ENCODE results near the gene POLR2I. TPM values are rescaled to one million over a fixed set of nuclear protein-coding genes. Genes with fewer than 3 reads are reported as not detected.

POLR2I gene
- total and polyA plus RNA-seq, 4 experiments from 2014 or later = 52.4 to 163 (median 100) TPM

DNA sequence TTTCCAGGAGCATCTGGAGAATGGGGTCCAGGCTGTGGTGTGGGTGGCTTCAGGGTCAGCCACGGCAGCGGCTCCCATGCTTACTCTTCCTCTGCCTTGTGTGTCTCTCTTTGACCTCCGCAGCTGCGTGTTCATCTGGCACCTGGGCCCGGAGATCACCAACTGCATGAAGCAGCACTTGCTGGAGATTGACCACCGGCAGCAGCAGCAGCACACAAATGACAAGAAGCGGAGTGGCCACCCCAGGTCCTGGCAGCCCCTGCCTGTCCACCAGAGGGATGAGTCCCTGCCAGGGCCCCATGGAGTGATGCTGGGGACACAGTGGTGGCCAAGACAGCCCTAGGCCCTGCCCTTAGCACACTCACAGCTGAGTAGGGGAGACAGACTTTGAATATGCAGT, 22.1 kb downstream of the POLR2I start:
- no peak overlapping the region for H3K27ac Mint-ChIP-seq
- no peaks in the 10 kb centered on the region for H3K27me3 Mint-ChIP-seq
- DNase-seq = no peak
- H3K36me3 Mint-ChIP-seq = no peaks in the 10 kb centered on the region
- H3K27me3 ChIP-seq (ENCODE audit: insufficient read depth, low read length) = no peaks in the 10 kb centered on the region
- H3K9me3 Mint-ChIP-seq = no peaks in the 10 kb centered on the region
- H3K9me3 ChIP-seq (ENCODE audit: control insufficient read depth in 1 of 2, low read length in 2 of 2) = no peaks in the 10 kb centered on the region
- H3K4me3 ChIP-seq (ENCODE audit: low read length in 2 of 2) = no peak overlapping the region
- H3K4me3 Mint-ChIP-seq = no peak overlapping the region
- H3K27ac ChIP-seq (ENCODE audit: low read depth, low read length) = no peak overlapping the region
- ChIA-PET POLR2A (ENCODE audit: partially characterized antibody) (no interaction called here), CTCF (ENCODE audit: partially characterized antibody) (no interaction called here)
- H3K4me1 Mint-ChIP-seq = peaks cover 0 to 14% (median 5%) of the 10 kb centered on the region in 4 donors
- no peaks in the 10 kb centered on the region for H3K36me3 ChIP-seq (ENCODE audit: insufficient read depth, low read length)
- peaks cover 3% of the 10 kb centered on the region for H3K4me1 ChIP-seq (ENCODE audit: insufficient read depth, low read length)
- intact Hi-C loops (cut with micrococcal nuclease) = no loop called here

DNA sequence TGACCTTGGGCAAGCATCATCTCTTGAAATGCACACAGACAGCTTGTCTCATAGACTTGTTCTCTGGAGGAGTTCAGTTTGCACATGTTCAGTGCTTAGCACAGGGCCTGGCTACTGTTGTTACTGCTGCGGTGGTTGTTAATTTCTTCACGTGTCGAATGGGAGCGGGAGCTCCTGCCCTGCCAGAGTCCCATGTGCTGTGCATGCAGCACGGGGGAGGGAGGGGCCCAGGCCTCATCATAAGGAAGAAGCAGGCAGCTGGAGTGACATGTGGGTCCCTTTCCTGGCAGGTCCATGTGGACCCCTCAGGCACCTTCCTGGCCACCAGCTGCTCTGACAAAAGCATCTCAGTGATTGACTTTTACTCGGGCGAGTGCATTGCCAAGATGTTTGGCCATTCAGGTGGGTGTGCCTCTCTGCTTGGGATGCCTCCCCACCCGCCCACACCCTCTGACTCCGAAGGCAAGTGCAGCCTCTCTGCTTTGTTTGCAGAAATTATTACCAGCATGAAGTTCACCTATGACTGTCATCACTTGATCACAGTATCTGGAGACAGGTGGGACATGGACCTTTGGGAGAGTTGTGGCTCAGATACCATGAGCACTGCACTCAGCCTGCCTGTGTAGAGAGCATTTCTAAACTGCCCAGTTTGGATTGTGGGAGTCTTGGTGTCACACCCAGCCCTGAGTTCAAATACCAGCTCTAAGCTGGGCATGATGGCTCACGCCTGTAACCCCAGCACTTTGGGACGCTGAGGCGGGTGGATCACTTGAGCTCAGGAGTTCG, 23.6 kb downstream of the POLR2I start:
- Mint-ChIP-seq H3K27me3 (no peaks in the 10 kb centered on the region), H3K9me3 (no peaks in the 10 kb centered on the region), H3K27ac (no peak overlapping the region), H3K36me3 (no peaks in the 10 kb centered on the region), H3K4me3 (no peak overlapping the region), H3K4me1 (peaks cover 0 to 14% (median 5%) of the 10 kb centered on the region in 4 donors)
- Histone ChIP-seq H3K27ac (ENCODE audit: low read depth, low read length) (no peak overlapping the region), H3K27me3 (ENCODE audit: insufficient read depth, low read length) (no peaks in the 10 kb centered on the region), H3K4me3 (ENCODE audit: low read length in 2 of 2) (no peak overlapping the region), H3K4me1 (ENCODE audit: insufficient read depth, low read length) (peaks cover 3% of the 10 kb centered on the region), H3K9me3 (ENCODE audit: control insufficient read depth in 1 of 2, low read length in 2 of 2) (no peaks in the 10 kb centered on the region), H3K36me3 (ENCODE audit: insufficient read depth, low read length) (no peaks in the 10 kb centered on the region)
- CTCF ChIA-PET (ENCODE audit: partially characterized antibody) = no interaction called here
- no peak for DNase-seq
- POLR2A ChIA-PET (ENCODE audit: partially characterized antibody) = no interaction called here
- intact Hi-C loops (cut with micrococcal nuclease) = no loop called here

DNA sequence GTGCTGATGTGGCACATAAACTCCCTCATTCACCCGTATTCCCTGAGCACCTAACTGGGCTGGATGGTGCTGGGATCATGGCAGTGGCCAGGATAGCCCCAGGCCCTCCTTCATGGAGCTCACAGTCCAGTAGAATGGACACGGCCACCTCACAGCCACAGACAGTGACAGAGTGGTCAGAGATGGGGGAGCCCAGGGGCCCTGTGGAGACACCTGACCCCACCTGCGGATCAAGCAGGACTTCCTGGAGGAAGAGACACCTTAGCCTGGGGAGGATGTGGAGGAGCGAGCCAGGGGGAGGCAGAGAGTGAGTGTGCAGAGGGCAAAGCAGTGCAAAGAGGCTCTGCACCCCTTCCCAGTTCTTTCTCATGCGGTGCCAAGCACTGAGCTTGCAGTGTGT, 24.8 kb downstream of the POLR2I start:
- intact Hi-C loops (cut with micrococcal nuclease) = no loop called here
- Mint-ChIP-seq H3K27me3 (no peaks in the 10 kb centered on the region), H3K9me3 (no peaks in the 10 kb centered on the region), H3K36me3 (no peaks in the 10 kb centered on the region), H3K4me3 (no peak overlapping the region), H3K4me1 (peaks cover 0 to 14% (median 5%) of the 10 kb centered on the region in 4 donors), H3K27ac (peak overlapping the region in 1 of 7 donors; percentile 45)
- ChIA-PET CTCF (ENCODE audit: partially characterized antibody) (no interaction called here), POLR2A (ENCODE audit: partially characterized antibody) (no interaction called here)
- Histone ChIP-seq H3K4me3 (ENCODE audit: low read length in 2 of 2) (no peak overlapping the region), H3K27me3 (ENCODE audit: insufficient read depth, low read length) (no peaks in the 10 kb centered on the region), H3K27ac (ENCODE audit: low read depth, low read length) (no peak overlapping the region), H3K9me3 (ENCODE audit: control insufficient read depth in 1 of 2, low read length in 2 of 2) (no peaks in the 10 kb centered on the region), H3K36me3 (ENCODE audit: insufficient read depth, low read length) (no peaks in the 10 kb centered on the region), H3K4me1 (ENCODE audit: insufficient read depth, low read length) (peaks cover 3% of the 10 kb centered on the region)
- no peak for DNase-seq

DNA sequence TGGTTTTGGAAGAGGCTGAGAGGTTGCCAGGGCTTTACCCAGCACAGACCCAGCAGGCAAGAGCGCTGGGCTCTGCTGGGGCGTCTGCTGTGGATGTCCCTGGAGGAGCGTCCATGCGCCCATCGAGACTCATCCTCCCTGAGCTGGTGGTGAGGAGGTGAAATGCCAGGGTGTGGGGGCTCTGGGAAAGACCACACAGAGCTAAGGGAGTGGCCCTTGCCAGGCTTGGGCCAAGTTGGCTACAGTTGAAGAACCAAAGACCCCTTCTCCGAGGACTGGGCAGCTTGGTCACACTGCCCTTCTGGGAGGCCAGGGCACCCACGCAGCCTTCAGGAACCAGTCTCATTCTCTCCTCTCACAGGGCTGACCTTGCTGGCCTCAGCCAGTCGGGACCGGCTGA, 28.3 kb downstream of the POLR2I start:
- ChIA-PET POLR2A (ENCODE audit: partially characterized antibody) (no interaction called here), CTCF (ENCODE audit: partially characterized antibody) (no interaction called here)
- no peak overlapping the region for H3K4me3 Mint-ChIP-seq
- no peaks in the 10 kb centered on the region for H3K27me3 Mint-ChIP-seq
- intact Hi-C loops (cut with micrococcal nuclease) = no loop called here
- H3K27ac ChIP-seq (ENCODE audit: low read depth, low read length) = no peak overlapping the region
- no peak overlapping the region for H3K4me3 ChIP-seq (ENCODE audit: low read length in 2 of 2)
- H3K27ac Mint-ChIP-seq = peak overlapping the region in 1 of 7 donors; percentile 64
- H3K4me1 Mint-ChIP-seq = no peaks in the 10 kb centered on the region
- peaks cover 1 to 6% of the 10 kb centered on the region in 2 donors for H3K36me3 Mint-ChIP-seq
- DNase-seq = no peak
- H3K27me3 ChIP-seq (ENCODE audit: insufficient read depth, low read length) = no peaks in the 10 kb centered on the region
- H3K36me3 ChIP-seq (ENCODE audit: insufficient read depth, low read length) = no peaks in the 10 kb centered on the region
- H3K9me3 Mint-ChIP-seq = no peaks in the 10 kb centered on the region
- no peaks in the 10 kb centered on the region for H3K9me3 ChIP-seq (ENCODE audit: control insufficient read depth in 1 of 2, low read length in 2 of 2)
- no peaks in the 10 kb centered on the region for H3K4me1 ChIP-seq (ENCODE audit: insufficient read depth, low read length)

DNA sequence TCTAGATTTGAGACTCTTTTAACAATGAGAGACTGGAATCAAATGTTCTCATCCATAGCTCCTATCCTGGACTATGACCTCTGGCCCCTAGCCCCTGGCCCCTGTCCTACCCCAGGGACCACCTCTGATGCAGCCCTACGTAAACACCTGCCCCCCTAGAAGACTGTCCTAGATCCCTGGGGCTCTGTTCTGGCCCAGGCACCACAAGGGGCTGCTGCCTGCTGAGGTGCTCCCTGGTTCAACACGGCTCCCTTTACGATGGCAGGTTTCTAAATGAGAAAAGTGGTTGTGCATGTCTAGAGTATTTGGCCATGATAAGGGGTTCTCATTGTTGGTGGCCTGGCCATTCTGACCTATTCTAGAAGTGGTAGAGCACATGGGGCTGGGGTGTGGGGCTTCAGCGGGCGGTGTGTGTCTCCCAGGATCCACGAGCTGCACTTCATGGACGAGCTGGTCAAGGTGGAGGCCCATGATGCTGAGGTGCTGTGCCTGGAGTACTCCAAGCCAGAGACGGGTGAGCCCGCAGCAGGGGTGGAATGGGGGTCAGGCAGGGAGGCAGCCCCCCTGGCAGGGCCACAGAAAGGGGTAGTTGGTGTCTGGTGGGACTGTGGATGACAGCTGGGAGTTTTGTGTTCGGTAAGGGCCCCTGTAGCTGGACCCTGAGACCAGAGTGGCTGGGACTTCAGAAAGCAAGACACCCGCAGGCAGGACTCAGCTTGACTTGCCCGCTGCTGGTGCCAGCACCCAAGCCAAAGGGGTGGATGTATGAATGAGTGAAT, 30.3 kb downstream of the POLR2I start:
- H3K36me3 Mint-ChIP-seq = peaks cover 1 to 6% of the 10 kb centered on the region in 2 donors
- CTCF ChIA-PET (ENCODE audit: partially characterized antibody) = interaction anchor here (1.1 kb wide), 1 partner anchor 88 kb away, joined by 3 read pairs; no protein-coding TSS in a partner anchor

GRCh38 chr19:36082916-36083315, 31.8 kb downstream of the POLR2I start:
- Histone ChIP-seq H3K27ac (ENCODE audit: low read depth, low read length) (no peak overlapping the region), H3K27me3 (ENCODE audit: insufficient read depth, low read length) (no peaks in the 10 kb centered on the region), H3K4me1 (ENCODE audit: insufficient read depth, low read length) (no peaks in the 10 kb centered on the region), H3K9me3 (ENCODE audit: control insufficient read depth in 1 of 2, low read length in 2 of 2) (no peaks in the 10 kb centered on the region), H3K36me3 (ENCODE audit: insufficient read depth, low read length) (peaks cover 3% of the 10 kb centered on the region), H3K4me3 (ENCODE audit: low read length in 2 of 2) (no peak overlapping the region)
- no peak for DNase-seq
- Mint-ChIP-seq H3K27me3 (no peaks in the 10 kb centered on the region), H3K4me3 (no peak overlapping the region), H3K36me3 (peaks cover 1 to 6% of the 10 kb centered on the region in 2 donors), H3K4me1 (no peaks in the 10 kb centered on the region), H3K27ac (no peak overlapping the region), H3K9me3 (no peaks in the 10 kb centered on the region)
- ChIA-PET CTCF (ENCODE audit: partially characterized antibody) (interaction anchor here (1.1 kb wide), 1 partner anchor 89 kb away, joined by 3 read pairs; no protein-coding TSS in a partner anchor), POLR2A (ENCODE audit: partially characterized antibody) (no interaction called here)
- intact Hi-C loops (cut with micrococcal nuclease) = no loop called here

More for the DNA sequence above, 30.3 kb downstream of the POLR2I start:
- H3K27ac Mint-ChIP-seq = peak overlapping the region in 1 of 7 donors; percentile 32
- Histone ChIP-seq H3K27ac (ENCODE audit: low read depth, low read length) (no peak overlapping the region), H3K4me1 (ENCODE audit: insufficient read depth, low read length) (no peaks in the 10 kb centered on the region), H3K4me3 (ENCODE audit: low read length in 2 of 2) (no peak overlapping the region), H3K27me3 (ENCODE audit: insufficient read depth, low read length) (no peaks in the 10 kb centered on the region), H3K9me3 (ENCODE audit: control insufficient read depth in 1 of 2, low read length in 2 of 2) (no peaks in the 10 kb centered on the region), H3K36me3 (ENCODE audit: insufficient read depth, low read length) (peaks cover 1% of the 10 kb centered on the region)
- POLR2A ChIA-PET (ENCODE audit: partially characterized antibody) = no interaction called here
- no peaks in the 10 kb centered on the region for H3K27me3 Mint-ChIP-seq
- H3K4me3 Mint-ChIP-seq = no peak overlapping the region
- no peaks in the 10 kb centered on the region for H3K9me3 Mint-ChIP-seq
- intact Hi-C loops (cut with micrococcal nuclease) = no loop called here
- DNase-seq = no peak
- no peaks in the 10 kb centered on the region for H3K4me1 Mint-ChIP-seq

DNA sequence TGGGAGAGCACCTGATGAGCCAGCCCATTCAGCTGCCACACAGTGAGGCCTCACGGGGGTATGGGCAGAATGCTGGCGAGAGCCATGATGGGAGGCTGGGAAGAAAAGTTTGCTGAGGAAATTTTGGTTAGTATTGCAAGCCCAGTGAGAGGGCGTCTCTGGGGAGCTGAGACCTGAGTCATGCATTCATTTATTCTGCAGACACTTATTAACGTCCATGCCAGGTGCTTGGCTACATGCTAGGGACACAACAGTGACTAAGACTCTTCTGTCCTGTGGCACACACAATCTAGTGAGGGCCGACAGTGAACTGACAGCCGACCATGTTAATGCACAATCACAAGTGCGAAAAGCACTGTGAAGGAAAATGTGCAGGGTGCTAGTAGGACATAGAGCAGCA, 32.8 kb downstream of the POLR2I start:
- H3K4me3 ChIP-seq (ENCODE audit: low read length in 2 of 2) = no peak overlapping the region
- H3K9me3 ChIP-seq (ENCODE audit: control insufficient read depth in 1 of 2, low read length in 2 of 2) = no peaks in the 10 kb centered on the region
- no peak overlapping the region for H3K4me3 Mint-ChIP-seq
- ChIA-PET CTCF (ENCODE audit: partially characterized antibody) (no interaction called here), POLR2A (ENCODE audit: partially characterized antibody) (no interaction called here)
- DNase-seq = no peak
- H3K9me3 Mint-ChIP-seq = no peaks in the 10 kb centered on the region
- no peaks in the 10 kb centered on the region for H3K27me3 Mint-ChIP-seq
- H3K36me3 ChIP-seq (ENCODE audit: insufficient read depth, low read length) = peaks cover 3% of the 10 kb centered on the region
- no peak overlapping the region for H3K27ac ChIP-seq (ENCODE audit: low read depth, low read length)
- no peaks in the 10 kb centered on the region for H3K4me1 Mint-ChIP-seq
- H3K27me3 ChIP-seq (ENCODE audit: insufficient read depth, low read length) = no peaks in the 10 kb centered on the region
- H3K27ac Mint-ChIP-seq = peak overlapping the region in 1 of 7 donors; percentile 42
- peaks cover 1 to 6% of the 10 kb centered on the region in 2 donors for H3K36me3 Mint-ChIP-seq
- intact Hi-C loops (cut with micrococcal nuclease) = no loop called here
- no peaks in the 10 kb centered on the region for H3K4me1 ChIP-seq (ENCODE audit: insufficient read depth, low read length)

Data from CD4-positive, alpha-beta memory T cell (primary cell).